ENCODE data around the gene SPINK13. TPM values are rescaled to one million over a fixed set of nuclear protein-coding genes. Genes with fewer than 3 reads are reported as not detected.

The SPINK13 gene
- total and polyA plus RNA-seq, 2 donors (not counting 1 experiment from before 2014, with no cell fraction given): not detected

- no peak overlapping the region for H3K9ac ChIP-seq (ENCODE audit: low read length)
- ATAC-seq (ENCODE audit: low read depth): no peak
- no peaks in the 10 kb centered on the region for H3K27me3 ChIP-seq (replicated peaks in 1 of 4; ENCODE audit: control extremely low read depth in 1 of 4, control insufficient read depth in 3 of 4, insufficient read depth in 4 of 4, low read length in 3 of 4)
- Mint-ChIP-seq H3K4me3 (no peak overlapping the region), H3K27ac (no peak overlapping the region), H3K9me3 (ENCODE audit: insufficient read depth) (no peaks in the 10 kb centered on the region), H3K4me1 (no peaks in the 10 kb centered on the region), H3K27me3 (no peaks in the 10 kb centered on the region)
- 70% methylated on average over 4 of the region's 4 CpGs for WGBS (ENCODE audit: insufficient coverage)
- H3K27ac ChIP-seq (ENCODE audit: low read length in 2 of 2): no peak overlapping the region
- no peak overlapping the region for H3K4me2 ChIP-seq (replicated peaks; ENCODE audit: low read depth, low read length, poor library complexity, severe bottlenecking)
- H2AFZ ChIP-seq (ENCODE audit: insufficient read depth, low read depth, low read length, poor library complexity, severe bottlenecking): no peak overlapping the region
- no peaks in the 10 kb centered on the region for H3K9me3 ChIP-seq (ENCODE audit: control extremely low read depth in 1 of 3, control insufficient read depth in 2 of 3, insufficient read depth in 1 of 3, low read length in 2 of 3)
- intact Hi-C loops (cut with micrococcal nuclease): no loop called here
- H3K4me1 ChIP-seq (ENCODE audit: control insufficient read depth in 2 of 2, insufficient read depth in 2 of 2, low read length in 2 of 2): no peaks in the 10 kb centered on the region
- no peak overlapping the region for H3K4me3 ChIP-seq (ENCODE audit: control extremely low read depth in 1 of 5, extremely low read depth in 1 of 5, insufficient read depth in 1 of 5, low read depth in 2 of 5, low read length in 4 of 5)
- CTCF ChIA-PET: no interaction called here
- no peak for DNase-seq
- POLR2A ChIA-PET: no interaction called here
- TF ChIP-seq EZH2 (IDR thresholded peaks at IDR 0.05; ENCODE audit: borderline replicate concordance, insufficient read depth, low read depth, low read length, poor library complexity, severe bottlenecking) (no peak), CTCF (IDR thresholded peaks at IDR 0.05) (no peak)
- no peaks in the 10 kb centered on the region for H4K20me1 ChIP-seq (ENCODE audit: control insufficient read depth, insufficient read depth, low read length, poor library complexity, severe bottlenecking)
- no peaks in the 10 kb centered on the region for H3K79me2 ChIP-seq (ENCODE audit: control insufficient read depth, insufficient read depth, low read length)
- no peaks in the 10 kb centered on the region for H3K36me3 ChIP-seq (replicated peaks in 1 of 2; ENCODE audit: control extremely low read depth in 1 of 2, control insufficient read depth in 1 of 2, extremely low read depth in 1 of 2, insufficient read depth in 2 of 2, low read length in 1 of 2)
Observed at GRCh38 chr5:148297731-148298130, 29.1 kb downstream of the SPINK13 start.

- ChIA-PET POLR2A (no interaction called here), CTCF (no interaction called here)
- Mint-ChIP-seq H3K9me3 (ENCODE audit: insufficient read depth) (peaks cover 2% of the 10 kb centered on the region), H3K27me3 (no peaks in the 10 kb centered on the region), H3K4me3 (no peak overlapping the region), H3K4me1 (no peaks in the 10 kb centered on the region), H3K27ac (no peak overlapping the region)
- intact Hi-C loops (cut with micrococcal nuclease): no loop called here
- H2AFZ ChIP-seq (ENCODE audit: insufficient read depth, low read depth, low read length, poor library complexity, severe bottlenecking): no peak overlapping the region
- ATAC-seq (ENCODE audit: low read depth) (no peak), DNase-seq (no peak)
- H3K4me2 ChIP-seq (replicated peaks; ENCODE audit: low read depth, low read length, poor library complexity, severe bottlenecking): no peak overlapping the region
- H3K27me3 ChIP-seq (replicated peaks in 1 of 4; ENCODE audit: control extremely low read depth in 1 of 4, control insufficient read depth in 3 of 4, insufficient read depth in 4 of 4, low read length in 3 of 4): no peaks in the 10 kb centered on the region
- no peaks in the 10 kb centered on the region for H3K4me1 ChIP-seq (ENCODE audit: control insufficient read depth in 2 of 2, insufficient read depth in 2 of 2, low read length in 2 of 2)
- H3K27ac ChIP-seq (ENCODE audit: low read length in 2 of 2): no peak overlapping the region
- H3K4me3 ChIP-seq (ENCODE audit: control extremely low read depth in 1 of 5, extremely low read depth in 1 of 5, insufficient read depth in 1 of 5, low read depth in 2 of 5, low read length in 4 of 5): no peak overlapping the region
- no peak overlapping the region for H3K9ac ChIP-seq (ENCODE audit: low read length)
- TF ChIP-seq CTCF (IDR thresholded peaks at IDR 0.05): no peak
- no peak for TF ChIP-seq EZH2 (IDR thresholded peaks at IDR 0.05; ENCODE audit: borderline replicate concordance, insufficient read depth, low read depth, low read length, poor library complexity, severe bottlenecking)
- no CpG with 5 or more reads among the region's 1 CpG for WGBS (ENCODE audit: insufficient coverage)
- H4K20me1 ChIP-seq (ENCODE audit: control insufficient read depth, insufficient read depth, low read length, poor library complexity, severe bottlenecking): no peaks in the 10 kb centered on the region
- H3K36me3 ChIP-seq (replicated peaks in 1 of 2; ENCODE audit: control extremely low read depth in 1 of 2, control insufficient read depth in 1 of 2, extremely low read depth in 1 of 2, insufficient read depth in 2 of 2, low read length in 1 of 2): no peaks in the 10 kb centered on the region
- H3K9me3 ChIP-seq (ENCODE audit: control extremely low read depth in 1 of 3, control insufficient read depth in 2 of 3, insufficient read depth in 1 of 3, low read length in 2 of 3): no peaks in the 10 kb centered on the region
- H3K79me2 ChIP-seq (ENCODE audit: control insufficient read depth, insufficient read depth, low read length): no peaks in the 10 kb centered on the region
Observed at GRCh38 chr5:148306446-148306845, 37.9 kb downstream of the SPINK13 start.

All from B cell (primary cell).